GM12865 (cell line): ENCODE results near the gene SYNRG.
A peak's percentile ranks its signal among the peaks of the same experiment; 100 is the strongest.

Experiments used
- DNase-seq: peaks from one replicate; pipeline ENCODE4 v3.0.0; 2010; ENCODE audit warnings: low read depth
- H3K4me3 ChIP-seq: 2 replicates; pipeline ENCODE4 v1.5.1; 2011; ENCODE audit warnings: mild to moderate bottlenecking, low read depth, low read length, control low read depth
- TF ChIP-seq, protein P1 (sequence below): IDR thresholded peaks from 2 replicates; pipeline ENCODE4 v1.5.1; 2011; ENCODE audit warnings: low read length, control low read depth, low read depth, inconsistent platforms; ENCODE audit not compliant: insufficient read depth; ENCODE audit errors: missing control alignments

The SYNRG gene

DNA sequence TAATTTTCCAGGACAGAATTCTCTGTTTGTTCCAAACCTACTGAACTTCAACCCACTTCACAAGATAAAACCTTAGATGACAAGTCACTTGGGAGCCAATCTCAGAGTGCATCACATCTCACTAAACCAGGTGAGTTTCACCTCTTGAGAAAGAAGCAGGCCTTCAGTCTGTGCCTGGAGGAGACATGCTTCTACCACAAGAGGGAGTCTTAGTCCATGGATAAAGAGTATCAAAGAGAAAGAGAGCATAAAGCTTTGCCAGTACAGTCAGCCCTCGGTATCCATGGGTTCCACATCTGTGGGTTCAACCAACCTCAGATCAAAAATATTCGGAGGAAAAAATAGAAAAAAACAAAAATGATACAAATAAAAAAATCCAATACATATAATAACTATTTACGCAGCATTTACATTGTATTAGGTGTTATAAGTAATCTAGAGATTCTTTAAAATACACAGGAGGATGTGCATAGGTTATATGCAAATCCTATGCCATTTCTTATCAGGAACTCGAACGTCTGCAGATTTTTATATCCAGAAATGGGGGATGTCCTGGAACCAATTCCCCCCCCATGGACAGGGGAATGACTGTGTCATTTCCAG is 81.9 kb downstream of the SYNRG start:
- no peak overlapping the region for H3K4me3 ChIP-seq
- DNase-seq = peak; percentile 61
- TF ChIP-seq, protein P1, sequence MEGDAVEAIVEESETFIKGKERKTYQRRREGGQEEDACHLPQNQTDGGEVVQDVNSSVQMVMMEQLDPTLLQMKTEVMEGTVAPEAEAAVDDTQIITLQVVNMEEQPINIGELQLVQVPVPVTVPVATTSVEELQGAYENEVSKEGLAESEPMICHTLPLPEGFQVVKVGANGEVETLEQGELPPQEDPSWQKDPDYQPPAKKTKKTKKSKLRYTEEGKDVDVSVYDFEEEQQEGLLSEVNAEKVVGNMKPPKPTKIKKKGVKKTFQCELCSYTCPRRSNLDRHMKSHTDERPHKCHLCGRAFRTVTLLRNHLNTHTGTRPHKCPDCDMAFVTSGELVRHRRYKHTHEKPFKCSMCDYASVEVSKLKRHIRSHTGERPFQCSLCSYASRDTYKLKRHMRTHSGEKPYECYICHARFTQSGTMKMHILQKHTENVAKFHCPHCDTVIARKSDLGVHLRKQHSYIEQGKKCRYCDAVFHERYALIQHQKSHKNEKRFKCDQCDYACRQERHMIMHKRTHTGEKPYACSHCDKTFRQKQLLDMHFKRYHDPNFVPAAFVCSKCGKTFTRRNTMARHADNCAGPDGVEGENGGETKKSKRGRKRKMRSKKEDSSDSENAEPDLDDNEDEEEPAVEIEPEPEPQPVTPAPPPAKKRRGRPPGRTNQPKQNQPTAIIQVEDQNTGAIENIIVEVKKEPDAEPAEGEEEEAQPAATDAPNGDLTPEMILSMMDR = peak; percentile 58

DNA sequence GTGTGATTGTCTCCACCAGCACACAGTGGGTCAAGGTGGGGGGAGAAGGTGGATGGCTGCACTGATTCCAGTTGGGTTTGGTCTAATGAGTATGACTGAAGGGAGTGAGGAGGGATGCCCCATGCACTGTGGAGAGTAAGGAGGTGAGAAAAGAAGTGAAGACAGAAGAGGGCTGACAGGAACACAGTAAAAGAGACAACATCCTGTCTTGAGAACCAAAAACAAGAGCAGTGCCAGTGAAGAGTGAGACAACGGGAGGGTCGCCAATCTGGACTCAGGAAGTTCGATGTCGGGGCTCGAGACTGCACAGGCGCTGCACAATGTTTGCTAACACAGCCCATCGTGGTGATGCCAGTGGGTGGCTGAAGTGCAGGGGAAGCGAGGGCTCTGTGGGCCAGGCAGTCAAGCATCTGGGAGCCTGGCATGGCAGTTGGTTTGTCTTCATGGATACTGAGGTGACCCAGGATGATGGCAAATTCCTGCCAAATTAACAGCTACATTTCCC is 85.5 kb downstream of the SYNRG start:
- no peak for DNase-seq
- H3K4me3 ChIP-seq = no peak overlapping the region
- TF ChIP-seq, protein P1 = no peak

DNA sequence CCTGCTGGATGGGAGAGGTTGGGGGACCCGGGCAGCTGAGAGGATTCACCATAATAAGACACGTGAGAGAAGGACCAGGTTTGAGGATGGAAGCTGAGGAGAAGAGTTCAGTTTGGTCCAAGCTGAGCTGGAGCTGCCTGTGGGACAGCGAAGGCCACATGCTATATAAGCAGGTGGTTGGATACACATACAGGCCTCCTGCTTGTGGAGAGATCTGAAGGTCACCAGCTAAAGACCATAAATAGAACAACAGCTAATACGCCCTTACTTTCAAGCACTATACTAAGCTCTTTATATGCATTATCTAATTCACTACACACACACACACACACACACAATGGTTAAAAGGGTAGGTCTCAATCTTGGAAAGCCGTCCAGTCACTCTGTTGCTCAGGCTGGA is 87.4 kb downstream of the SYNRG start:
- TF ChIP-seq, protein P1 = no peak
- DNase-seq = no peak
- H3K4me3 ChIP-seq = no peak overlapping the region

DNA sequence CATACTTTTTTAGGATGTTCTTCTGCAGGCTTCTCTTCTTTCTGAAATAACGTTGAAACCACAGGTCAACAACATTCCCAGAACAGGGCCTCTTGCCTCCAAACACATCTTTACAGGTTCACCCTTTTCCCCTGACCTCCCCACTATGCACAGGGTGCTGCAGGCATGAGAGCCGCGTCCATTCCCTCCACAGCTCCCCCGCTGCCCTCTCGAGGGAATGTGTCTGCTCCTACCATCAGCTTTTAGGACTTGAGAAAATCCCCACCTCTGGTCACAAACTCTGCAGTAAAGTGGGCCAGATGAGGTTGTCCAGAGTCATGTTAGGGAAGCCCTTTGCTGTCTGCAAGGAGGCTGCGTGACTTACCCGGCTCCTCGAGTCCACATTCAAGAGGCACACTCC is 89.0 kb downstream of the SYNRG start:
- TF ChIP-seq, protein P1 = no peak
- no peak overlapping the region for H3K4me3 ChIP-seq
- DNase-seq = no peak

DNA sequence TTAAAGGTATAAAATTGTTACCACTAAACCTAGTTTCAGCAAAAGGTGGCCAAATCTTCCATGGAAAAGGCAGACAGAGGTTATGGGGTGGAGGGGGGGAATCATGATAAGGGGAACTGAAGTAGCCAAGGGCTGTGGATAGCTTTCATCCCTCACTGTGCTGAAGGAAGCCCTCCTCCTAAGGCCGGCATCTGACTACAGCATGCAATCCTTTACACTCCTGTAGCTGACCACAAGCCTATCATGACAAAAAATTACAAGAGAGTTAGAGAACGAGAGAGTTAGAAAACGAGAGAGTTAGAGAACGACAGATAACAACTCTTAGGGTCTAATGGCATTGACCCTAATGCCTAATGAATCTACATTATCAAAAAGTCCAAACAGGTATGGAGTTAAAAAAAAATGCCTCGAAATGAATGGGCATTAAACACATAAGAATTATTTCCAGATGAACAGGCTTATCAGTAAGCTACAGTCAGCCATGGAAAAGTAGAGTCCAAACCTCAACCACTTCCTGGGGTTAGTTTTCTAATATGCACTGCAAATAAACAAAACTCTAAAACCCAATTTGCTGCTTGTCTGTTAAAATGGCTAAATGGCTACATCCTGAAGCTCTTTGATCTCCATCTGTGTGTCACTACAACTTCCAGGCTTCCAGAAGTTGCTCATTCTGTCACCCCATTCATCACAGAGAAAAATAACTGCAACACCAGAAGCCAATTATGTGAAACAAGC is 89.8 kb downstream of the SYNRG start:
- no peak overlapping the region for H3K4me3 ChIP-seq
- TF ChIP-seq, protein P1 = no peak
- no peak for DNase-seq

DNA sequence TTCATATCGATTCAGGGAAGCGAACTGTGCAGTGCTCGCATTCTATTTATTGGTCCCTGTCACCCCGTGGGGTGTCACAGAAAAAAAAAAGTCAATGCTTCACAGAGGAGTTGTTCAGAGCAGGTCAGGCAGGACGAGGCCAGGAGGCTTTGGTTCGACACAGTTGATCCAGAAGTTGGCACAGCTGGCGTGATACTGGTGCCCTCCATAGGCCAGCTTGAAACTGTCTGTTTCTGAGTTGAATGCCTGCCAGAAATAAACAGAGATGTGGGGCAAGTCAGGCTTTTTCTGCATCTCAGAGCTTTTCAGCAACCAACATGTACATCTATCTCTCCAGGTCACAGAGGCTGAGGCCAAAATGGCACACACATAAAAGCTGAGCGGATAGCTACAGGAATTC is 90.4 kb downstream of the SYNRG start:
- no peak for DNase-seq
- no peak overlapping the region for H3K4me3 ChIP-seq
- TF ChIP-seq, protein P1 = no peak
